GM21576 (cell line): Measurements from ENCODE around the gene SPIRE1.
"Not testable (repeated sequence)": the region's sequence is repeated elsewhere in the genome, so short reads cannot be mapped to it uniquely, and the experiment has no call there.

Source experiments
- ATAC-seq: cut with Tn5 transposase; IDR thresholded peaks from one replicate; pipeline ENCODE4 v1.9.1; 2021; ENCODE audit warnings: mild to moderate bottlenecking, moderate library complexity; ENCODE audit not compliant: unreplicated experiment

Gene SPIRE1

DNA sequence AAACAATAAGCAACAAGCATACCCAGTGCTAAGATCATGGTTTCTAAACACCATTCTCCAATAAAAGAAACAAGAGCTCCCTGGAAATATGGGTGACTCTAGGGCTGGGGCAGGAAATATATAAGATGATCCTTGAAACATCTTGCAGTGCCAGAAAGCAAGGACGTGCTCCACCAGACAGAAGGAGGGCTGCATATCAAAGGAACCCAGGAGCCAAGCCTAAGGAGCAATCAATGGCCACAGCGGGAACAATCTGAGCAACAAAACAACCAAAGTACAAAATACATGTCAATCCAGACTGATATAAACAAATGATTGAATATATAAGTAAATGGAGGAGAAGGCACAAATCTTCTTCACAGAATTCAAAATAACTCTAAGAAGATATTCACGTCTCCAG is 10.1 kb downstream of the SPIRE1 start:
- ATAC-seq = no peak

DNA sequence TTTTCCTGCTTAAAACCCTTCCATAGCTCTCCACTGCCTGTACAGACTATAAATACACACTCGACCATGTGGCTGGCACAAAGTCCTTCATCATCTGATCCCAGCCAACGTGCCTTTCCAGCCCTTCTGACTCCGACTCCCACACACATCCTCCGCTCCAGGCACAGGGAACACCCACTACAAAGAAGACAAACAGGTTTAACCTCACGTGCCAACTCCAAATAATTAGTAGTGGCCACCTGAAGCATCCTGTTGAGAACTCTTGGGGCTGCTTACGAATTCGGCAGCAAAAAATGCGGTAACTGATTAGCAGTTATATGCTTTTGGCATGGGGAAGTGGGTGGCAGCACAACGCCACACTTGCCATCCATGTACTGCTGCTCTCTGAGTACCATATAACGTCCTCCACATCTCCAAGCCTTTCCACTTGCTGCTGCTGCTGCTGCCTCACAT is 12.1 kb downstream of the SPIRE1 start:
- ATAC-seq = no peak

DNA sequence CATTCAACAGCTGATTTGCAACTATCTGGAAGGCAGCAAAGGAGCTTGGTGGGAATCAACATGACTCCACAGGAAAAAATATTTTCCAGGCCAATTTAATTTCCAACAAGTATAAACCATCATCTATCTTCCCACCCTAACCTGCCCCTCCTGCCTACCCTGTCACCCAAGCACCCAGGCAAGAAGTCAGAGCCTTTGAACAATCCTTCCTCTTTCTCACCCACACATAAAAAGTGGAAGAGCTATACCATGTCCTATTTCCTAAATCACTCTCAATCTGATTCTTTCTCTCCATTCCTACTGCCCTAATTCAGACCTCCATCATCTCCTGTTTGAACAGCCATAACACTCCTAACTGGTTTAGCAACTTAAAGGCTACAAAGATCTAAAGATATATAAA is 12.7 kb downstream of the SPIRE1 start:
- no peak for ATAC-seq

DNA sequence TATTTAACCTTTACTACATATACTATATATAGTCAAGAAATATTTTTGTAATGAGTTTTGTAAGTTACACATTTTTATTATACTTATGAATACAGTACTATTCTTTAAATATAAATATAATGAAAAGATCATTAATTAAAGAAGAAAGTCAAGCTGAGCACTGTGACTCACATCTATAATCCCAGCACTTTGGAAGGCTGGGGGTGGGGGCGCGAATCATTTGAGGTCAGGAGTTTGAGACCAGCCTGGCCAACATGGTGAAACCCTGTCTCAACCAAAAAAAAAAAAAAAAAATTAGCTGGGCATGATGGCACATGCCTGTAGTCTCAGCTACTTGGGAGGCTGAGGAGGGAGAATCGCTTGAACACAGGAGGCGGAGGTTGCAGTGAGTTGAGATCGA is 14.2 kb downstream of the SPIRE1 start:
- not testable (repeated sequence) for ATAC-seq

DNA sequence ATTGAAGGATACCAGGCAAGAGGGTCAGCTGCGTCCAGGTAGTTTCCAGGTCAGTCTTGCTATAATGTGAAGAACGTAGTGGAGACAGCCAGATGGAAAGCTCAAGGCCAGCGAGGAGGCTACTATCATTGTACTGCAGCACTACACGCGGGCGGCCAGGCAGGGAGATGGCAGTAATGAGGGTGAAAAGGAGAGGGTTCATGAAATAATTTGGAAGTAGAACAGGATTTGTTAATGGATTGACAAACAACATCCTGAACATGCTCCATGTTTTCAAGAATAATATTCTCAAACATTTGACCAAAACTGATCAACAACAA is 17.1 kb downstream of the SPIRE1 start:
- ATAC-seq = no peak

DNA sequence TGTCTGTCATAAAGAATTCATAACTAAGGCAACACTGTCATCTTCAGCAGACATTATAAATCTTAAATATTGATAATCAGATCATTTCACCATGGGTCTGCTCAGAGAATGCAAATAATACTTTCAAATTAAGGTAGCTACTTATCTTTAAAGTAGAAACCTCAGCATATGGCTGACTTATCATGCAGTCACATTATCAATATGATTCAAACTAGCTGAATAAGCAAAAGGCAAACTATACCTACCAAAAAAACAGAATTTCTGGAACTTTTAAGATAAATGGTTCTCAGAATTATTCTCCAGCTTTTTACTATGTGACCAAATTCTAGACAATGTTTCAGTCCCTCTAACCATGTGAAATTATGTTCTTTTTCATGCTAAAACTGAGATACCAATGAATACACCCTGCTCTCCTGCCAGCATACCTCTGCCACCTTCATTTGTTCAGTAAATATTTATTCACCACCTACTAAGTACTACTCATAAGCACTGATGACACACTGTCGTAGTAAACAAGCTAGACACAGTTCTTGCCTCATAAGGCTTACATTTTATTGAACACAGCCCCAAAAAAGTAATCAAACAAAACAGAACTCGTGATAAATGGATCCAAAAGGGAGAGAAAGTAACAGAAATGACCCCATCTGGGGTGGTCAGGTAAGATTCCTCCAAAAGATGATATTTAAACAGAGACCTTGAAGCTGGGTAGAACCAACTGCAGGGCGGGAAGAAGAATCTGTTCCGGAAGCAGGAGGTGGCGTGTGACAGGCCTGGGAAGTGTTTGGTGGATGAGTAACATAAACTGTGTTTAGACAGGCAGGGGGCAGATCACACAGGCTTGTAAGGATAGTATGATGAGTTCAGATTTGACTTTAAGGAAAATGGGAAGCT is 17.7 kb downstream of the SPIRE1 start:
- no peak for ATAC-seq

- no peak for ATAC-seq
Observed at GRCh38 chr18:12638644-12639124, 19.2 kb downstream of the SPIRE1 start.

GRCh38 chr18:12637901-12638643 is 19.8 kb downstream of the SPIRE1 start:
- ATAC-seq = no peak

DNA sequence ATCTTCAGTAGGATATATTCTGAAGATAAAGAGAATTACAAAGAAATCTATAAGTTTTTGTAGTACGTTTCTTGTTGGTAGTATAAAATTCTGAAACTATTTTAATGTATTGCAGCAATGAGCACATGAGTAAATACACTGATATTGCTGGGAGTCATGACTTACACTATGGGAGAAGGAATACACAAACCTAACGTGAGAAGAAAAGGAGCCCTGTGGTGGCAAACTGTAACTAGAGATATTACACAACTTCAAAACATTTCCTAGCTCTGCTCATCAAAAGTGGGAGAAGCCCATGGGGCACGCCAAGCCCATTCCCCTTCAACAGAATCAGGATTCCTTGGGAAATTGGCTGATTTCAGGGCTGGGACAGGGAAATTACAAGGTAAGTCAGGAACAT is 20.5 kb downstream of the SPIRE1 start:
- no peak for ATAC-seq

DNA sequence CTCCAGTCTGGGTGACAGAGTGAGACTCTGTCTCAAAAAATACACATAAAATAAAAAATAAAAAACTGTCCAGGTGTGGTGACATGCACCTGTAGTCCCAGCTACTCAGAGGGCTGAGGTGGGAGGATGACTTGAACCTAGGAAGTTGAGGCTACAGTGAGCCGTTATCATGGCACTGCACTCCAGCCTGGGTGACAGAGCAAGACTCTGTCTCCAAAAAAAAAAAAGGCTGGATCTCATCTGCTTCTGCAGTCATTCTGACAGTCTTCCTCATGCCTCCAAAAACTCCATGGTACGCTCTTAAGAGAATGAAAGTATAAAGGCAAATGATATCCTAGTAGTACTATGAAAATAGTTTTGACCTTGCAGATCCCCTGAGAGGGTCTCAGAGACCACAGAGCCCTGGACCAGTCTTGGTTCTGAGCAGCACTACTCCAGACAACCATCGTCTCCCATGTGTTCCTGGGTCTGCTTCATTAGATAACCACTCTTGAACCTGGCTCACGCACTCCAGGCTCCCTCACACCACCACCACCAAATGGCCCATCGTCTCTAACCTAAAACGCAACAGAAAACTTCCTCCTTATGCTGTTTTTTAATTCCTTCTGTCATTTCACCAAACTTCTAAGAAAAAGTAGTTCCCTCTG is 26.0 kb downstream of the SPIRE1 start:
- ATAC-seq = no peak

DNA sequence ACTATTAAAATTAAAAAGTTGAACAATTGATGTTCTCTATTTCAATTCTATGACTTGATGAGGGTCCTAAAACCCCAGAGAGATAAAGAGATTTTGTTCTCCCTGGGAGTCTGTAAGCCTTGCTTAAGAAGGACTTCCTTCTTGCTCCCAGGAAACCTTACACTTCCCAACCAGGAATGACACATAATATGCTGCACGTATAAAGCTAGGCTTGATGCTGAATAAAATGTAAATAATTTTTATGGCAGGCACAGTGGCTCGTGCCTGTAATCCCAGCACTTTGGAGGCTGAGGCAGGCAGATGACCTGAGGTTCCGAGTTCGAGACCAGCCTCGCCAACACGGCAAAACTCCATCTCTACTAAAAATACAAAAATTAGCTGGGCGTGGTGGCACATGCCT is 27.8 kb downstream of the SPIRE1 start:
- no peak for ATAC-seq

- ATAC-seq = no peak
Observed at GRCh38 chr18:12628706-12629702, 28.9 kb downstream of the SPIRE1 start.

DNA sequence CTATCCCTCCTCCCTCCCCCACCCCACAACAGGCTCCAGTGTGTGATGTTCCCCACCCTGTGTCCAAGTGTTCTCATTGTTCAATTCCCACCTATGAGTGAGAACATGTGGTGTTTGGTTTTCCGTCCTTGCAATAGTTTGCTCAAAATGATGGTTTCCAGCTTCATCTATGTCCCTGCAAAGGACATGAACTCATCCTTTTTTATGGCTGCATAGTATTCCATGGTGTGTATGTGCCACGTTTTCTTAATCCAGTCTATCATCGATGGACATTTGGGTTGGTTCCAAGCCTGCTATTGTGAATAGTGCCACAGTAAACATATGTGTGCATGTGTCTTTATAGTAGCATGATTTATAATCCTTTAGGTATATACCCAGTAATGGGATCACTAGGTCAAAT is 30.7 kb downstream of the SPIRE1 start:
- ATAC-seq = not testable (repeated sequence)

DNA sequence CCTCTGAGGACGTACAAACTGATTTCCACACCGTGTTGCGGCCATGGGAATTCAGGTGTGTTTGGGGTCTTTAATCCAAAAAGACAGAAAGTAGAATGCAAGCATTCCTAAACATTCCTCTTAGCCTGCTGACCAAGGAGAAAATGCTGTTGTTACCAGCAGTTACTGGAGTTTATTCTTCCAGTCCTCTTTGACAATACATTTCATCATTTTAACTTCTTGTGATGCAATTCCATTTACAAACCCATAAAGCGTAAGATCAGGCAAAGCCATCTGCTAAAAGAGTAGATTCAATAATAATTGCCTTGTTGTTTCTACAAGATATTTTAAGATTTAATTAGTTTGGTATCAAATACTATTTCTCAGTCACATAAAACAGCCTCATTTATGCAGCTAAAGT is 32.7 kb downstream of the SPIRE1 start:
- no peak for ATAC-seq

DNA sequence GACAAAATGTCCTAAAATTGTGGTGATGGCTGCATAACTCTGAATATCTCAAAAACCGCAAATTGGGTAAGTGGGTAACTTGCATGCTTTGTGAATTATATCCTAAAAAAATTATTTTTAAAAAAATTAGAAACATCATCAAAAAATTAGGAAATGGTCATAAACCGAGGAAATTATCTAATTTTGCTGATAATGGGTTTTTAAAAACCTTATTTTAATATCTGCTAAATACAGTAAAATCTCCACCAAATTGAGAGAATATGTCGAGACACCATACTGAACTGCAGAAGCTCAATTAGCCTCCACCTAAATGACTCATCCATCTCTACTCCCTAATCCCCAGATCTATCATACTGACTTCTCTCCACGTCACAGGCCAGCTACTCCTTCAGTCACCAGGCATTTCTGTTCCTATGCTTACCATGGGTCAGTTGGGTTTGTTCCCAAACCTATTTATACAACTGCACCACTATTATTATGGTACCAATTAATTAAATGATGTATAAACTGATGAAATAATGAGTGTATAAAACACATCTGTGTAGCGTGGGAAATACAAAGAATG is 36.1 kb downstream of the SPIRE1 start:
- ATAC-seq = no peak

GRCh38 chr18:12615748-12616147 is 42.2 kb downstream of the SPIRE1 start:
- ATAC-seq = no peak

- no peak for ATAC-seq
Observed at GRCh38 chr18:12608301-12608700, 49.6 kb downstream of the SPIRE1 start.

DNA sequence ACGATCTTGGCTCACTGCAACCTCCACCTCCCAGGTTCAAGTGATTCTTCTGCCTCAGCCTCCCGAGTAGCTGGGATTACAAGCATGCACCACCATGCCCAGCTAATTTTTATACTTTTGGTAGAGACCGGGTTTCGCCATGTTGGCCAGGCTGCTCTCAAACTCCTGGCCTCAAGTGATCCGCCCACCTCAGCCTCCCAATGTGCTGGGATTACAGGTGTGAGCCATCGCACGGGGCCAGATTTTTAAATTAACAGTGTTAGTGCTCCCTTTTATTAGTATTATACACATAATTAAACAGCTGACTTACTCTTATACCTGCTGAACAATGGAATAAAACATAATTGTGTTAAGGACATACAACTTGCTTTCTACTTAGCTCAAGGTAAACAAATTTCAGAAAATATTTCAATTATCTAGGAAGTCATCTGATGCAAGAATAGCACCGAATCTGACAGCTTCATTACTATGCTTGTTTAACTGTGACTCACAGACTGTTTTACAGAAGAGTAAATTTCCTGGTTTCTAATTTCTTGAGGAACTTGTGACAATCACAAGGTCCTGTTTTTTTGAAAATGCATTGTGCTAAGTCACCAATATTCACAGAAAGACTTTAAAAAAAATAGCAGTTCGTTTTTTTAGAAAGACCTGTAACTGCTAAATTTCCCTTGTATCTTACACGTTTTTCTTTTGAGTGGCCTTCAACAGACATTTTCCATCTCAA is 51.2 kb downstream of the SPIRE1 start:
- no peak for ATAC-seq

- ATAC-seq = no peak
Observed at GRCh38 chr18:12604445-12605007, 53.4 kb downstream of the SPIRE1 start.
